Prostate gland (tissue), 2 donors: ENCODE data around the gene WDR19.

Experiments
- CTCF ChIP-seq, 4 experiments: fragments of 200-600 bp in 2 of 4; fragments of 450-650 bp in 2 of 4; sonication (generic) in 2 of 4; IDR thresholded peaks; 1 replicate in 3 of 4; 2 replicates in 1 of 4; pipeline ENCODE4 v1.5.1; 2016 to 2019; ENCODE audit warnings: antibody characterized with exemption in 4 of 4, mild to moderate bottlenecking in 2 of 4, moderate library complexity in 2 of 4
- POLR2A ChIP-seq: fragments of 450-650 bp; IDR thresholded peaks from one replicate; pipeline ENCODE4 v1.6.1; 2016; ENCODE audit warnings: antibody characterized with exemption, mild to moderate bottlenecking

GRCh38 chr4:39256436-39256835 is 74.1 kb downstream of the WDR19 start:
- TF ChIP-seq POLR2A = no peak
- TF ChIP-seq CTCF (IDR thresholded peaks at IDR 0.05) = no peak
